Activated T-cell treated with anti-CD3 and anti-CD28 coated beads, Interleukin-2, amount 50 U/mL, for 1 hour (primary cell): ENCODE data around the gene WBP1L.
"Not testable (repeated sequence)": the region's sequence is repeated elsewhere in the genome, so short reads cannot be mapped to it uniquely, and the experiment has no call there.

Experiments
- DNase-seq: peaks from one replicate; pipeline ENCODE4 v3.0.0-alpha.2; 2020

WBP1L gene

GRCh38 chr10:102813734-102814452 lies 70.1 kb downstream of the WBP1L start:
- DNase-seq, result no peak

DNA sequence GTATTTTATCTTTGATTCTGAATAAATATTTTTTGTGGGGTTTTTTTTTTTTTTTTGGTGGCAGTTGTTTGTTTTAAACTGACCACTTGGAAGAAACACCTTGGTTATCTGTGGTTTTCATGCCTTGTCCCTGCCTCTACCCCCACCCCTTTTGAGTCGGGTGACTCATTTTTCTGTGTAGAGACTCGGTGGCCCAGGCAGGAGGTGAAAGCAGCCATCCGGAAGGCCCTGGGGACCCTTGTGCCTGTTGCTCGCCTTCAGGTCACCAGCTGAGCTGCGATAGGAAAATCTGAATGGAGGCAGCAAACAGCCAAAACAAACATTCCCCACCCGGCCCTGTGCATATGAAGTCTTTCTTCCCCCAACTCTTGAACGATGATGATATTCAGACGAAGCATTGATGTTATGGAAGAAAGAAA lies 70.7 kb downstream of the WBP1L start:
- no peak for DNase-seq

DNA sequence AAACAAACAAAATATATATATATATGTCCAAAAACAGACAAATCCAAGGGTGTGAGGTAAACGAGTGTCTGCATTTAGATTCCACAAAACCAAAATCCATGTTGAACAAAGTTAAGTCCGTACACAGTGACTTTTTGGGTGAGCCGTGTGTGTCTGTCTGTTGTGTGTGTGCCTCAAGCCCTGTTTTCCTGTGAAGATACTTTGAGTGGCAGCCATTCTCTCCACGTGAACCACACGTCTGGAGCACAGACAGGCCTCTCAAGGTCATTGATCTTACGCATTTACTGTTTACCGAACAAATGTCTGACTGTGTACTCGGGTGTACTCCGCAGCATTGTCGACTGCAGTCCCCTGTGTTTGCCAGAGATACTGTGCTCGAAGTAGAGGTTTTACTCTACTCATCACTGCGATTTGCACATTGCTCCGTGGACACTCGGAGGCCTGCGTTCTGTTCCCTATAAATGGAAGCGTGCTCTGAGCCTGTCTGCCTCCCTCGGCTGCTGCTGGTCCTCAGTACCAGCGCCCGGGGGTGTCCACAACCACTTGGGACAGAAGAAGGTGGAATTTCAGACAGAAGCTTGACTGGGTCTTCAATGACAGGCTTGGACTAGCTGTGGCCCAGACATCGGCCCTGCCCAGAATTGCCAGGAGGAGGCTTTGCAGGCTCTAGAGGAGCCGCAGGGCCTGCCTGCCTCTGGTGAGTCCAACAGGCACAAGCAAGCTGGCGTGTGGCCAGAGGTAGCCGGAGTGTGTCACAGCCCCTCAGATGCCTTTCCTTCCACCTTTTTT lies 71.3 kb downstream of the WBP1L start:
- no peak for DNase-seq

DNA sequence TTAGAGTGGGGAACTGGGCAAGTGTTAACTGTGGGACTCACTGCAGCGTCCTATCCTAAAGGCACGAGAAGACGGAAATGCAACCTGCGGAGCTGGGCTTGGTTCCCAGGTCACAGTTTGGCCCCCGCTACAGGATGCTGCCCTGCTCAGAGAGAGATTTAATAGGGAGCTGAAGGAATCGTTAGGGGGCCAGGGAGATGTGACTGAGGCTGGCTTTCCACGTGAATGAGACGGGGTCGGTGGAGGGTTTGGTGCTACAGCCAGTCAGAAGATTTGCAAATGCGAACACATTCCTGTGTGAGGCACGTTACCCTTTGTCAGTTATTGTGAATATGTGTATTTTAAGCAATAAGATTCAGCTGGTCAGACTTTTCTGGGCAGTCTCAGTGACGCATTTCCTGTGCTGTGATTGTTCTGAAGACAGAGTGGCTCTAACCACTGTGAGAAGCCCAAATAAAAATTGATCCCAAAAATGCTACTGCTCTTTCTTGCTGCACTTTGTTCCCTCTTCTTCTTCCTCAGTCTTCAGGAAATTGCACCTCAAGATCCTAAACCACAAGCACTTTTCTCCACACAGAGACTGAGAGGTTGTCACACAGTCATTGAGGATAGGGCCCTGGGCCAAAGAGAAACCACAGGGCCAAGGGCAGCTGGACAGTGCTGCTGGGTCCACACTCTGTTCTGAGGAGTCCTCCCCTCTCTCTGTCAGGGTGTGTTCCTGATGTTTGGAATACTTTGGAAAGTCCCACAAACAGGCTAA lies 72.2 kb downstream of the WBP1L start:
- DNase-seq, result no peak

DNA sequence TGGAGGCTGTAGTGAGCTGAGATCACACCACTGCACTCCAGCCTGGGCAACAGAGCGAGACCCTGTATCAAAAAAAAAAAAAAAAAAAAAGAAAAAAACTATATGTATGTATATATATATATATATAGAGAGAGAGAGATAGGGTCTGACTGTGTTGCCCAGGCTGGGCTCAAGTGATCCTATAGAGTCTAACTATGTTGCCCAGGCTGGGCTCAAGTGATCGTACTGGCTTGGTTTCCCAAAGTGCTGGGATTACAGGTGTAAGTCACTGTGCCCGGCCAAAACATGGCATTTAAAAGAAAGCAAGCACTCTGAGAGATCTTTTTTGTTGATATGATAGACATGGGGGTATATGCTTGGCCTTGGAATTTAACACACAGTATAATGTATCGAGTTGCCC lies 73.4 kb downstream of the WBP1L start:
- DNase-seq, result no peak

DNA sequence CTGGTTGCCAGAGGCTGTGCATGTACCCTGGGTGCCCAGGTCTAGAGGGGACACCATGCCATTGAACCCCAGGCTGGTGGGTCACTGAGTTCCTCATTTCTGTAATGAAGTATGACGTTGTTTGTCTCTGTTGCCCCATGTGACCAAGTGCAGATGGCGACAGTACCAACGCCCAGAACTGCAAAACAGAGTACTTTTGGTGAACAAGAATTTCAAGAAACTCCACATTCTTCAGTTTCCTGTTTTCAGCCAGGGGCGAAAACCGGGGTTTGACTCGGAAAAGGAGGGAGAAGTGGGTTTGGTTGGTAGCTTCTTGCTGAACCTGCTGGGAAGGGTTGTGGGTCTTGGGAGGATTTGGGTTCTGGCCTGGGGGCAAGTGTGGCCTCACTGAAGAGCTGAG lies 75.3 kb downstream of the WBP1L start:
- no peak for DNase-seq

- DNase-seq, result not testable (repeated sequence)
These were observed 76.3 kb downstream of the WBP1L start for GRCh38 chr10:102820008-102820407.

- no peak for DNase-seq
These were observed 78.5 kb downstream of the WBP1L start for GRCh38 chr10:102822222-102822621.

DNA sequence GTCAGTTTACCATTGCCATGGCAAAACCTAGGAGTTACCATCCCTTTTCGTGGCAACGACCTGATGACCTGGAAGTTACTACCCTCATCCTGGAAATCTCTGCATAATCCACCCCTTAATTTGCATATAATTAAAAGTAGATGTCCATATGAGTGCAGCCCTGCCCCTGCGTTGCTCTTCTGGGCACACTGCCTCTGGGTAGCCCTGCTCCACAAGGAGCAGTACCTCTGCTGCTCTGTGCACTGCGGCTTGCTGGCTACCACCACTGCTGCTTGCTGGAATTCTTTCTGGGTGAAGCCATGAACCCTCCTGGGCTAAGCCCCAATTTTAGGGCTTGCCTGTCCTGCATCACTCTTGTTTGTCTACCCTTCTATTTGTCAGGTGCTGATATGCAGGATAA lies 80.9 kb downstream of the WBP1L start:
- DNase-seq, result no peak

- no peak for DNase-seq
These were observed 82.5 kb downstream of the WBP1L start for GRCh38 chr10:102826148-102826796.

DNA sequence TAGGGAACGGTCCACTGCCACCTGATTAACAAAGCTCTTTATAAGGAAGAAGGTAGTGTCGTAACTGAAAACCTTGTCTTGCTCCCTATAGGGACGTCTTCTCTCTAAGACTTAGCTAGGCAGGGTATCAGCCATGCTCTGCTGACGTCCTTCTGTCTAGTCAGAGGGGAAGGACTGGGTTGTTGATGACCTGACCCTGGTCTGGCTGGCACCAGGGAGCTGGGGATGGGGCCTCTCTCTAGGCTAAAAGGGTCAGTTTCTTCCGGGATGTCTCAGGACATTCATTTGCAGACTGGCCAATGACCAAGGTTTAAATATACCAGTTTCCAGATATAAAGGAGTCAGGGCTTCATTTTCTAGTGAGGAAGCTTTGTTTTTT lies 83.8 kb downstream of the WBP1L start:
- no peak for DNase-seq

- DNase-seq, result no peak
These were observed 87.7 kb downstream of the WBP1L start for GRCh38 chr10:102831322-102832071.

DNA sequence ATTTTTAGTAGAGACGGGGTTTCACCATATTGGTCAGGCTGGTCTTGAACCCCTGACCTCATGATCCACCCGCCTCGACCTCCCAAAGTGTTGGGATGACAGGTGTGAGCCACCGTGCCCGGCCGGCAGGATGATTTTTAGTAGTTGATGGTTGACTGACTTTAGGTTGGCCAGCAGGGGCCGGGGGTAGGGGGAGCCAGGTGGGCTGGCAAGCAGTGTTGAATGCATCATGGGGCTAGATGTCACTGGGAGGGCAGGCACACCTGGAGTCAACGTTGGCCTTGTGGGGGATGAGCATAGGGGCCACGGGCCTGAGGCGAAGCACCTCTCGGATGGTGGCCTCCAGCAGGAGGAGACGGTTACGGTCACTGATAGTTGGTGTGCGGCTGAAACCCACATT lies 88.5 kb downstream of the WBP1L start:
- no peak for DNase-seq

GRCh38 chr10:102832987-102833386 lies 89.2 kb downstream of the WBP1L start:
- DNase-seq, result no peak

GRCh38 chr10:102834143-102834542 lies 90.4 kb downstream of the WBP1L start:
- no peak for DNase-seq

GRCh38 chr10:102835007-102835482 lies 91.3 kb downstream of the WBP1L start:
- DNase-seq, result peak; percentile 72

DNA sequence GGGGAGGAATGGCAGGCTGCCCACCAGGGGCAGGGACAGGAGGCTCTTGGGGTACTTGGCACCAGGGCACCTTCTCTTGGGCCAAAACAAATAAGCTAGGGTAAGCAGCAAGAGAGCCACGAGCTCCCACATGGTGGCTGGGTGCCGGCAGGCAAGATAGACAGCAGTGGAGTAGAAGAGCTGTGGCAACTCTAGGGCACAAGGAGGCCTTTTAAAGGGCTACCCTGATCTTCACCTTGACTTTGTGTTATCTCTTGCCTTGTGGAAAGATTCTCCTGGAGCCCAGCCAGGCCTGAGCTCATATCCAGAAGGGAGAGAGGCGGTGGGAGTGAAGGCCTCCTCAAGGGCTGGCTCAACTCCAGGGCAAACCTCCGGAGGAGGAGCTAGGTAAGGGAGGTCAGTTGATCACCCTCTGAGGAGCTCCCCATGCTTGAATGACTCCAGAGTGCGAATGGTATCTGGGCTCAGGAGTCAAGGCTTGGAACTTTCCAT lies 93.5 kb downstream of the WBP1L start, which contains the start of gene CYP17A1:
Gene CYP17A1 (minus strand): TSS at position 184 of the 492 bp plus-strand sequence. CDS start 52 bp downstream, at position 132.
- DNase-seq, result no peak

- DNase-seq, result not testable (repeated sequence)
These were observed 94.7 kb downstream of the WBP1L start for GRCh38 chr10:102838276-102838927.

GRCh38 chr10:102841827-102842345 lies 98.1 kb downstream of the WBP1L start:
- DNase-seq, result no peak

GRCh38 chr10:102843139-102843538 lies 99.4 kb downstream of the WBP1L start:
- not testable (repeated sequence) for DNase-seq

DNA sequence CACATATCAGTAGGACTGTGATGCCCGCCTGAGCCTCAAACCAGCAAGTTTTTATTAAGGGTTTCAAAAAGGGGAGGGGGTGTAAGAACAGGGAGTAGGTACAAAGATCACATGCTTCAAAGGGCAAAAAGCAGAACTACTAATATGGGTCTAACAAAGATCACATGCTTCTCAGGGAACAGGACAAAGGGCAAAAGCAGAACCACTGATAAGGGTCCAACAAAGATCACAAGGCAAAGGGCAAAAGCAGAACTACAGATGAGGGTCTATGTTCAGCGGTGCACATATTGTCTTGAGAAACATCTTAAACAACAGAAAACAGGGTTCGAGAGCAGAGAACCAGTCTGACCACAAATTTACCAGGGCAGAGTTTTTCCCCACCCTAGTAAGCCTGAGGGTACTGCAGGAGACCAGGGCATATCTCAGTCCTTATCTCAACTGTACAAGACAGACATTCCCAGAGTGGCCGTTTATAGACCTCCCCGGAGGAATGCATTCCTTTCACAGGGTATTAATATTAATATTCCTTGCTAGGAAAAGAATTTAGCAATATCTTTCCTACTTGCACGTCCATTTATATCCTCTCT lies 100.5 kb downstream of the WBP1L start:
- not testable (repeated sequence) for DNase-seq
